Stimulated activated effector memory CD8-positive, alpha-beta T cell treated with anti-CD3 and anti-CD28 coated beads, Interleukin-12 subunit alpha, Interleukin-12 subunit beta, amount 100 ng/mL, for 72 hours (primary cell): ENCODE measurements around the gene ACAA1.
A peak's percentile ranks its signal among the peaks of the same experiment; 100 is the strongest.
"Not testable (repeated sequence)": the region's sequence is repeated elsewhere in the genome, so short reads cannot be mapped to it uniquely, and the experiment has no call there.

ENCODE experiments used
- ATAC-seq: fragments of 150-1000 bp; cut with Tn5 transposase; 2 replicates; pipeline ENCODE4 v1.10.0; 2021
- DNase-seq, 2 donors: peaks; one replicate each; pipeline ENCODE4 v3.0.0; 2021 to 2022; ENCODE audit warnings: low spot score in 2 of 2
- H3K27ac Mint-ChIP-seq: one replicate; pipeline ENCODE4 v1.8.0; 2022; ENCODE audit warnings: mild to moderate bottlenecking, mixed read lengths
- H3K36me3 Mint-ChIP-seq: one replicate; pipeline ENCODE4 v1.8.0; 2022; ENCODE audit warnings: mild to moderate bottlenecking, mixed read lengths
- H3K4me1 Mint-ChIP-seq: one replicate; pipeline ENCODE4 v1.8.0; 2022; ENCODE audit warnings: mixed read lengths
- H3K4me3 Mint-ChIP-seq: one replicate; pipeline ENCODE4 v1.8.0; 2022; ENCODE audit warnings: mild to moderate bottlenecking, mixed read lengths
- H3K9me3 Mint-ChIP-seq: one replicate; pipeline ENCODE4 v1.8.0; 2022; ENCODE audit warnings: mixed read lengths

The ACAA1 gene

GRCh38 chr3:38160704-38161103 lies 23.8 kb upstream of the ACAA1 start:
- H3K4me1 Mint-ChIP-seq, ATAC-seq, H3K4me3 Mint-ChIP-seq, DNase-seq, H3K27ac Mint-ChIP-seq, H3K9me3 Mint-ChIP-seq: not testable (repeated sequence)
- peaks cover 16% of the 10 kb centered on the region for H3K36me3 Mint-ChIP-seq

- Mint-ChIP-seq H3K36me3 (no peaks in the 10 kb centered on the region), H3K4me3 (no peak overlapping the region), H3K27ac (no peak overlapping the region), H3K4me1 (peaks cover 20% of the 10 kb centered on the region), H3K9me3 (no peaks in the 10 kb centered on the region)
- no peak for ATAC-seq
- DNase-seq: peak in 1 of 2 donors; percentile 44
Observed at GRCh38 chr3:38158472-38158871, 21.5 kb upstream of the ACAA1 start.

GRCh38 chr3:38157595-38157994 lies 20.7 kb upstream of the ACAA1 start:
- Mint-ChIP-seq H3K4me1 (peaks cover 28% of the 10 kb centered on the region), H3K27ac (no peak overlapping the region), H3K4me3 (no peak overlapping the region), H3K36me3 (no peaks in the 10 kb centered on the region), H3K9me3 (no peaks in the 10 kb centered on the region)
- ATAC-seq (no peak), DNase-seq (peak in 1 of 2 donors; percentile 37)

- Mint-ChIP-seq H3K4me1 (peaks cover 33% of the 10 kb centered on the region), H3K9me3 (no peaks in the 10 kb centered on the region), H3K36me3 (no peaks in the 10 kb centered on the region), H3K4me3 (no peak overlapping the region), H3K27ac (no peak overlapping the region)
- peak in 1 of 2 donors; percentile 26 for DNase-seq
- ATAC-seq: no peak
Observed at GRCh38 chr3:38157117-38157516, 20.2 kb upstream of the ACAA1 start.

GRCh38 chr3:38155825-38156224 lies 18.9 kb upstream of the ACAA1 start:
- Mint-ChIP-seq H3K9me3 (no peaks in the 10 kb centered on the region), H3K27ac (peak overlapping the region; percentile 60), H3K4me3 (no peak overlapping the region), H3K4me1 (peaks cover 46% of the 10 kb centered on the region), H3K36me3 (no peaks in the 10 kb centered on the region)
- ATAC-seq: no peak
- peak in 1 of 2 donors; percentile 30 for DNase-seq

GRCh38 chr3:38154625-38155255 lies 17.8 kb upstream of the ACAA1 start:
- H3K4me3 Mint-ChIP-seq: no peak overlapping the region
- H3K36me3 Mint-ChIP-seq: no peaks in the 10 kb centered on the region
- no peaks in the 10 kb centered on the region for H3K9me3 Mint-ChIP-seq
- peak in 1 of 2 donors; percentile 48 for DNase-seq
- peaks cover 49% of the 10 kb centered on the region for H3K4me1 Mint-ChIP-seq
- no peak for ATAC-seq
- peak overlapping the region; percentile 60 for H3K27ac Mint-ChIP-seq

GRCh38 chr3:38154033-38154494 lies 17.1 kb upstream of the ACAA1 start:
- Mint-ChIP-seq H3K36me3 (no peaks in the 10 kb centered on the region), H3K9me3 (no peaks in the 10 kb centered on the region), H3K4me3 (no peak overlapping the region), H3K4me1 (peaks cover 55% of the 10 kb centered on the region), H3K27ac (peak overlapping the region; percentile 60)
- DNase-seq (peak in 1 of 2 donors; percentile 36), ATAC-seq (peak; percentile 71)

GRCh38 chr3:38153221-38153620 lies 16.3 kb upstream of the ACAA1 start:
- ATAC-seq (no peak), DNase-seq (peak in 1 of 2 donors; percentile 34)
- no peaks in the 10 kb centered on the region for H3K9me3 Mint-ChIP-seq
- H3K4me3 Mint-ChIP-seq: no peak overlapping the region
- H3K27ac Mint-ChIP-seq: peak overlapping the region; percentile 60
- H3K4me1 Mint-ChIP-seq: peaks cover 55% of the 10 kb centered on the region
- H3K36me3 Mint-ChIP-seq: no peaks in the 10 kb centered on the region

- H3K27ac Mint-ChIP-seq: no peak overlapping the region
- H3K4me3 Mint-ChIP-seq: no peak overlapping the region
- H3K9me3 Mint-ChIP-seq: no peaks in the 10 kb centered on the region
- H3K36me3 Mint-ChIP-seq: no peaks in the 10 kb centered on the region
- peak in 1 of 2 donors; percentile 43 for DNase-seq
- ATAC-seq: peak; percentile 52
- peaks cover 55% of the 10 kb centered on the region for H3K4me1 Mint-ChIP-seq
Observed at GRCh38 chr3:38152609-38153008, 15.7 kb upstream of the ACAA1 start.

- H3K27ac Mint-ChIP-seq: peak overlapping the region; percentile 58
- DNase-seq (peak; percentile 0 to 43), ATAC-seq (peak; percentile 91)
- peaks cover 6% of the 10 kb centered on the region for H3K9me3 Mint-ChIP-seq
- no peak overlapping the region for H3K4me3 Mint-ChIP-seq
- H3K36me3 Mint-ChIP-seq: no peaks in the 10 kb centered on the region
- H3K4me1 Mint-ChIP-seq: peaks cover 55% of the 10 kb centered on the region
Observed at GRCh38 chr3:38151667-38152265, 14.8 kb upstream of the ACAA1 start.

- H3K27ac Mint-ChIP-seq: peak overlapping the region; percentile 58
- DNase-seq (peak in 1 of 2 donors; percentile 35), ATAC-seq (no peak)
- H3K4me1 Mint-ChIP-seq: peaks cover 55% of the 10 kb centered on the region
- no peaks in the 10 kb centered on the region for H3K36me3 Mint-ChIP-seq
- H3K4me3 Mint-ChIP-seq: no peak overlapping the region
- H3K9me3 Mint-ChIP-seq: peaks cover 8% of the 10 kb centered on the region
Observed at GRCh38 chr3:38150780-38151528, 14.0 kb upstream of the ACAA1 start.

- H3K27ac Mint-ChIP-seq: no peak overlapping the region
- no peak overlapping the region for H3K4me3 Mint-ChIP-seq
- peak in 1 of 2 donors; percentile 37 for DNase-seq
- ATAC-seq: no peak
- peaks cover 8% of the 10 kb centered on the region for H3K9me3 Mint-ChIP-seq
- peaks cover 46% of the 10 kb centered on the region for H3K4me1 Mint-ChIP-seq
- H3K36me3 Mint-ChIP-seq: no peaks in the 10 kb centered on the region
Observed at GRCh38 chr3:38149708-38150107, 12.8 kb upstream of the ACAA1 start.

- peaks cover 34% of the 10 kb centered on the region for H3K4me1 Mint-ChIP-seq
Observed at GRCh38 chr3:38148311-38148882, 11.5 kb upstream of the ACAA1 start.

GRCh38 chr3:38147421-38147820 lies 10.5 kb upstream of the ACAA1 start:
- DNase-seq: no peak
- H3K9me3 Mint-ChIP-seq: peaks cover 8% of the 10 kb centered on the region
- peaks cover 25% of the 10 kb centered on the region for H3K4me1 Mint-ChIP-seq
- no peak for ATAC-seq
- no peak overlapping the region for H3K4me3 Mint-ChIP-seq
- H3K36me3 Mint-ChIP-seq: no peaks in the 10 kb centered on the region
- H3K27ac Mint-ChIP-seq: no peak overlapping the region

More at GRCh38 chr3:38148311-38148882, 11.5 kb upstream of the ACAA1 start:
- no peaks in the 10 kb centered on the region for H3K36me3 Mint-ChIP-seq
- no peak overlapping the region for H3K4me3 Mint-ChIP-seq
- ATAC-seq: no peak
- no peak for DNase-seq
- peaks cover 8% of the 10 kb centered on the region for H3K9me3 Mint-ChIP-seq
- no peak overlapping the region for H3K27ac Mint-ChIP-seq

- H3K36me3 Mint-ChIP-seq: peaks cover 6% of the 10 kb centered on the region
- no peak overlapping the region for H3K4me3 Mint-ChIP-seq
- H3K9me3 Mint-ChIP-seq: peaks cover 8% of the 10 kb centered on the region
- no peak overlapping the region for H3K27ac Mint-ChIP-seq
- no peak for ATAC-seq
- DNase-seq: no peak
- H3K4me1 Mint-ChIP-seq: peaks cover 24% of the 10 kb centered on the region
Observed at GRCh38 chr3:38146504-38146903, 9.6 kb upstream of the ACAA1 start.
